ENCODE measurements around the gene CPB2.

Gene CPB2

DNA sequence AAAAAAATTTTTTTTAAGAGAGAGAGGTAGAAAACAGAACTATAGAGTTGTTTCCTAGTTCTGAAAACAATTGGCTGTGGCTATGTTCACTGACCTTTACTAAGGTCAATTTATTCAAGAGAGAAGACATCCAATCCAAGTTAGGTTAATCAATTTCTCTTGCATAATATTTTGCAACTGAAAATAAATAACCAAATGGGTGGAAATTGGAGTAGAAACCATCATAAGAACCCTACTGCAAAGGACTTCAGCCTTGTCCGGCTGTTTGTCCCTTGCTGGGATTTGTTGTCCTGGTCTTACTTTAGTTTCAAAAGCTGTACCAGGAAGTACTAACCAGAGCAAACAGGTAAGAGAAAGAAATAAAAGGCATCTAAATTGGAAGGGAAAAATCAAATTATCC, 29.0 kb downstream of the CPB2 start:
- ATAC-seq: no peak
- TF ChIP-seq ARNTL (CRISPR knock-in tag; IDR thresholded peaks at IDR 0.05; ENCODE audit: borderline replicate concordance, low read depth): no peak
- TF ChIP-seq, protein P1, sequence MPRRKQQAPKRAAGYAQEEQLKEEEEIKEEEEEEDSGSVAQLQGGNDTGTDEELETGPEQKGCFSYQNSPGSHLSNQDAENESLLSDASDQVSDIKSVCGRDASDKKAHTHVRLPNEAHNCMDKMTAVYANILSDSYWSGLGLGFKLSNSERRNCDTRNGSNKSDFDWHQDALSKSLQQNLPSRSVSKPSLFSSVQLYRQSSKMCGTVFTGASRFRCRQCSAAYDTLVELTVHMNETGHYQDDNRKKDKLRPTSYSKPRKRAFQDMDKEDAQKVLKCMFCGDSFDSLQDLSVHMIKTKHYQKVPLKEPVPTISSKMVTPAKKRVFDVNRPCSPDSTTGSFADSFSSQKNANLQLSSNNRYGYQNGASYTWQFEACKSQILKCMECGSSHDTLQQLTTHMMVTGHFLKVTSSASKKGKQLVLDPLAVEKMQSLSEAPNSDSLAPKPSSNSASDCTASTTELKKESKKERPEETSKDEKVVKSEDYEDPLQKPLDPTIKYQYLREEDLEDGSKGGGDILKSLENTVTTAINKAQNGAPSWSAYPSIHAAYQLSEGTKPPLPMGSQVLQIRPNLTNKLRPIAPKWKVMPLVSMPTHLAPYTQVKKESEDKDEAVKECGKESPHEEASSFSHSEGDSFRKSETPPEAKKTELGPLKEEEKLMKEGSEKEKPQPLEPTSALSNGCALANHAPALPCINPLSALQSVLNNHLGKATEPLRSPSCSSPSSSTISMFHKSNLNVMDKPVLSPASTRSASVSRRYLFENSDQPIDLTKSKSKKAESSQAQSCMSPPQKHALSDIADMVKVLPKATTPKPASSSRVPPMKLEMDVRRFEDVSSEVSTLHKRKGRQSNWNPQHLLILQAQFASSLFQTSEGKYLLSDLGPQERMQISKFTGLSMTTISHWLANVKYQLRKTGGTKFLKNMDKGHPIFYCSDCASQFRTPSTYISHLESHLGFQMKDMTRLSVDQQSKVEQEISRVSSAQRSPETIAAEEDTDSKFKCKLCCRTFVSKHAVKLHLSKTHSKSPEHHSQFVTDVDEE (CRISPR knock-in tag; IDR thresholded peaks at IDR 0.05): no peak

DNA sequence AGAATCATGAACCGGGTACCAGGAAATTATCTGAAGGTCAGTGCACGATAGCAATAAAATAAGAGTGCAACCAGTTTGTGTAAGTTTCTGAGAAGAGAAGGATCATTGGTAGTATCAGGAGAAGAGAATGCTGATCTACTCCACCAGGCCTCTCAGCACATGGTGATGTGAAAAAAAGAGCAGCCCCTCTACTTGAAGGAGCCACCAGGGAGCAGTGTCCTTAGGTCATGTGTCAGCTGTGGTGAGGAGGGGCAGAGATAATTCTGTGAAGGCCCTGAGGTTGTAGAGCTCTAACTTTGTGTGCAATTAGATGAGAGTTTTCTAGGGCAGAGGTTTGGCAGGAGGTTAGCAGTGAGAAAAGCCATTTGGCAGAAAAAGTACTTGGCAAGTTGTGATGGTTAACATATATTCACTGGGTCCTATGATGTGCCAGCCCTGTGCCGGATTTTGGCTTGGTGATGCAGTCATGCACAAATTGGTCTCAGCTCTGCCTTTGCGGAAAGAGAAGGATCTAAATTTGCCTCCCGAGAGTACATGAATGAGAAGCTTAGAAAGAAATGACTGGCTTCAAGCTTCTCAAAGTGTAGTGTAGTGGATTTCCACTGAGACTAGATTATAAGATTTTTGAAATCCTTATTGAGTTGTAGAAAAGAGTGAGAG, 33.1 kb downstream of the CPB2 start:
- ATAC-seq: no peak
- TF ChIP-seq ZFP3 (CRISPR knock-in tag; IDR thresholded peaks at IDR 0.05) (no peak), PPARA (CRISPR knock-in tag; IDR thresholded peaks at IDR 0.05; ENCODE audit: borderline replicate concordance) (no peak), ZC3H10 (CRISPR knock-in tag; IDR thresholded peaks at IDR 0.05) (no peak), ZFP30 (CRISPR knock-in tag; IDR thresholded peaks at IDR 0.05) (no peak), GLIS3 (CRISPR knock-in tag; IDR thresholded peaks at IDR 0.05) (no peak), ZNF565 (CRISPR knock-in tag; conservative IDR thresholded peaks at IDR 0.05; ENCODE audit: low read depth) (no peak), ZNF70 (CRISPR knock-in tag; IDR thresholded peaks at IDR 0.05) (no peak), OSR1 (CRISPR knock-in tag; IDR thresholded peaks at IDR 0.05) (no peak), ISL1 (CRISPR knock-in tag; IDR thresholded peaks at IDR 0.05) (no peak), SNAI2 (CRISPR knock-in tag; IDR thresholded peaks at IDR 0.05) (no peak), ARNTL (CRISPR knock-in tag; IDR thresholded peaks at IDR 0.05; ENCODE audit: borderline replicate concordance, low read depth) (no peak)
- TF ChIP-seq, protein P2, sequence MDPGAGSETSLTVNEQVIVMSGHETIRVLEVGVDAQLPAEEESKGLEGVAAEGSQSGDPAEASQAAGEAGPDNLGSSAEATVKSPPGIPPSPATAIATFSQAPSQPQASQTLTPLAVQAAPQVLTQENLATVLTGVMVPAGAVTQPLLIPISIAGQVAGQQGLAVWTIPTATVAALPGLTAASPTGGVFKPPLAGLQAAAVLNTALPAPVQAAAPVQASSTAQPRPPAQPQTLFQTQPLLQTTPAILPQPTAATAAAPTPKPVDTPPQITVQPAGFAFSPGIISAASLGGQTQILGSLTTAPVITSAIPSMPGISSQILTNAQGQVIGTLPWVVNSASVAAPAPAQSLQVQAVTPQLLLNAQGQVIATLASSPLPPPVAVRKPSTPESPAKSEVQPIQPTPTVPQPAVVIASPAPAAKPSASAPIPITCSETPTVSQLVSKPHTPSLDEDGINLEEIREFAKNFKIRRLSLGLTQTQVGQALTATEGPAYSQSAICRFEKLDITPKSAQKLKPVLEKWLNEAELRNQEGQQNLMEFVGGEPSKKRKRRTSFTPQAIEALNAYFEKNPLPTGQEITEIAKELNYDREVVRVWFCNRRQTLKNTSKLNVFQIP (CRISPR knock-in tag; IDR thresholded peaks at IDR 0.05; ENCODE audit: borderline replicate concordance, low read depth): no peak
- TF ChIP-seq, protein P3, sequence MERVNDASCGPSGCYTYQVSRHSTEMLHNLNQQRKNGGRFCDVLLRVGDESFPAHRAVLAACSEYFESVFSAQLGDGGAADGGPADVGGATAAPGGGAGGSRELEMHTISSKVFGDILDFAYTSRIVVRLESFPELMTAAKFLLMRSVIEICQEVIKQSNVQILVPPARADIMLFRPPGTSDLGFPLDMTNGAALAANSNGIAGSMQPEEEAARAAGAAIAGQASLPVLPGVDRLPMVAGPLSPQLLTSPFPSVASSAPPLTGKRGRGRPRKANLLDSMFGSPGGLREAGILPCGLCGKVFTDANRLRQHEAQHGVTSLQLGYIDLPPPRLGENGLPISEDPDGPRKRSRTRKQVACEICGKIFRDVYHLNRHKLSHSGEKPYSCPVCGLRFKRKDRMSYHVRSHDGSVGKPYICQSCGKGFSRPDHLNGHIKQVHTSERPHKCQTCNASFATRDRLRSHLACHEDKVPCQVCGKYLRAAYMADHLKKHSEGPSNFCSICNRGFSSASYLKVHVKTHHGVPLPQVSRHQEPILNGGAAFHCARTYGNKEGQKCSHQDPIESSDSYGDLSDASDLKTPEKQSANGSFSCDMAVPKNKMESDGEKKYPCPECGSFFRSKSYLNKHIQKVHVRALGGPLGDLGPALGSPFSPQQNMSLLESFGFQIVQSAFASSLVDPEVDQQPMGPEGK (CRISPR knock-in tag; IDR thresholded peaks at IDR 0.05; ENCODE audit: borderline replicate concordance): no peak
- TF ChIP-seq, protein P4, sequence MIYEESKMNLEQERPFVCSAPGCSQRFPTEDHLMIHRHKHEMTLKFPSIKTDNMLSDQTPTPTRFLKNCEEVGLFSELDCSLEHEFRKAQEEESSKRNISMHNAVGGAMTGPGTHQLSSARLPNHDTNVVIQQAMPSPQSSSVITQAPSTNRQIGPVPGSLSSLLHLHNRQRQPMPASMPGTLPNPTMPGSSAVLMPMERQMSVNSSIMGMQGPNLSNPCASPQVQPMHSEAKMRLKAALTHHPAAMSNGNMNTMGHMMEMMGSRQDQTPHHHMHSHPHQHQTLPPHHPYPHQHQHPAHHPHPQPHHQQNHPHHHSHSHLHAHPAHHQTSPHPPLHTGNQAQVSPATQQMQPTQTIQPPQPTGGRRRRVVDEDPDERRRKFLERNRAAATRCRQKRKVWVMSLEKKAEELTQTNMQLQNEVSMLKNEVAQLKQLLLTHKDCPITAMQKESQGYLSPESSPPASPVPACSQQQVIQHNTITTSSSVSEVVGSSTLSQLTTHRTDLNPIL (CRISPR knock-in tag; IDR thresholded peaks at IDR 0.05; ENCODE audit: low read depth): no peak
- TF ChIP-seq, protein P1 (CRISPR knock-in tag; IDR thresholded peaks at IDR 0.05): no peak
- TF ChIP-seq, protein P5, sequence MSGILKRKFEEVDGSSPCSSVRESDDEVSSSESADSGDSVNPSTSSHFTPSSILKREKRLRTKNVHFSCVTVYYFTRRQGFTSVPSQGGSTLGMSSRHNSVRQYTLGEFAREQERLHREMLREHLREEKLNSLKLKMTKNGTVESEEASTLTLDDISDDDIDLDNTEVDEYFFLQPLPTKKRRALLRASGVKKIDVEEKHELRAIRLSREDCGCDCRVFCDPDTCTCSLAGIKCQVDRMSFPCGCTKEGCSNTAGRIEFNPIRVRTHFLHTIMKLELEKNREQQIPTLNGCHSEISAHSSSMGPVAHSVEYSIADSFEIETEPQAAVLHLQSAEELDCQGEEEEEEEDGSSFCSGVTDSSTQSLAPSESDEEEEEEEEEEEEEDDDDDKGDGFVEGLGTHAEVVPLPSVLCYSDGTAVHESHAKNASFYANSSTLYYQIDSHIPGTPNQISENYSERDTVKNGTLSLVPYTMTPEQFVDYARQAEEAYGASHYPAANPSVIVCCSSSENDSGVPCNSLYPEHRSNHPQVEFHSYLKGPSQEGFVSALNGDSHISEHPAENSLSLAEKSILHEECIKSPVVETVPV (CRISPR knock-in tag; IDR thresholded peaks at IDR 0.05): no peak

DNA sequence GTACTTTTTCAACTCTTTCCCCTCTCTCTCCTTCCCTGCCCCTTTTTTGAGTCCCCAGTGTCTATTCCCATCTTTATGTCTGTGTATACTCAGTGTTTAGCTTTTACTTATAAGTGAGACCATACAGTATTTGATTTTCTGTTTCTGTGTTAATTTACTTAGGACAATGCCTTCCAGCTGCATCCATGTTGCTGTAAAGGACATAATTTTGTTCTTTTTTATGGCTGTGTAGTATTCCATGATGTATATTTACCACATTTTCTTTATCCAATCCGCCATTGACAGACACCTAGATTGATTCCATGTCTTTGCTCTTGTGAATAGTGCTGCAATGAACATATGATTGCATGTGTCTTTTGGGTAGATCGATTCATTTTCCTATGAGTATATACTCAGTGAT, 41.5 kb downstream of the CPB2 start:
- ATAC-seq: no peak
- TF ChIP-seq SNAI2 (CRISPR knock-in tag; IDR thresholded peaks at IDR 0.05) (no peak), OSR1 (CRISPR knock-in tag; IDR thresholded peaks at IDR 0.05) (no peak), PPARA (CRISPR knock-in tag; IDR thresholded peaks at IDR 0.05; ENCODE audit: borderline replicate concordance) (no peak), ZNF565 (CRISPR knock-in tag; conservative IDR thresholded peaks at IDR 0.05; ENCODE audit: low read depth) (no peak), ESRRG (CRISPR knock-in tag; IDR thresholded peaks at IDR 0.05) (no peak)
- TF ChIP-seq, protein P3 (CRISPR knock-in tag; IDR thresholded peaks at IDR 0.05; ENCODE audit: borderline replicate concordance): no peak
- TF ChIP-seq, protein P2 (CRISPR knock-in tag; IDR thresholded peaks at IDR 0.05; ENCODE audit: borderline replicate concordance, low read depth): no peak
